ENCODE data around the gene SRPK2.
"Not testable (repeated sequence)": the region's sequence is repeated elsewhere in the genome, so short reads cannot be mapped to it uniquely, and the experiment has no call there.

DNA sequence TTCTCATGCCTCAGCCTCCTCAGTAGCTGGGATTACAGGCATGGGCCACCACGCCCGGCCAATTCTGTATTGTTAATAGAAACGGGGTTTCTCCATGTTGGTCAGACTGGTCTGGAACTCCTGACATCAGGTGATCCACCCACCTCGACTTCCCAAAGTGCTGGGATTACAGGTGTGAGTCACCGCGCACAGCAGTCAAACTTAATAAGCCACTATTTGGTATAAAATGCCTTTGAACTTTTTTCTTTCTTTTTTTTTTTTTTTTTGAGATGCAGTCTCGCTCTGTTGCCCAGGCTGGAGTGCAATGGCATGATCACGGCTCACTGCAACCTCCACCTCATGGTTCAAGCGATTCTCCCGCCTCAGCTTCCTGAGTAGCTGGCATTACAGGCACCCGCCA lies 40.5 kb downstream of the SRPK2 start:
- not testable (repeated sequence) for TF ChIP-seq POLR2A, POLR2AphosphoS5 (IDR thresholded peaks at IDR 0.05)

All from sigmoid colon (tissue), 4 donors.